SK-N-SH (cell line): ENCODE measurements around the gene PPP1R3G. TPM values are rescaled to one million over a fixed set of nuclear protein-coding genes. Genes with fewer than 3 reads are reported as not detected.

Source experiments
- CTCF ChIA-PET: fragments of 300-600, 350-600 bp; formaldehyde crosslinking; extraction: SDS; loops from one replicate; lab custom pipeline; 2021; lab: Yijun Ruan, JAX
- POLR2A ChIA-PET: fragments of 350-600 bp; sonication (Branson Sonifier 250); formaldehyde crosslinking; extraction: SDS; loops from one replicate; lab custom pipeline; 2020; ENCODE audit warnings: antibody characterized with exemption, inconsistent platforms; lab: Yijun Ruan, JAX
- DNase-seq: peaks from one replicate; pipeline ENCODE4 v3.0.0; 2012
- H2AFZ ChIP-seq: fragments of 200-600 bp; sonication (generic); 2 replicates; pipeline ENCODE4 v1.8.1; 2016; ENCODE audit warnings: antibody characterized with exemption, mild to moderate bottlenecking, low read depth
- H3F3A ChIP-seq: fragments of 200-600 bp; sonication (generic); replicated peaks from 2 replicates; pipeline ENCODE3; 2016; ENCODE audit warnings: antibody characterized with exemption, mild to moderate bottlenecking; ENCODE audit not compliant: insufficient read depth
- H3K27ac ChIP-seq, 2 experiments: fragments of 200-500 bp in 1 of 2; fragments of 200-600 bp in 1 of 2; sonication (Bioruptor generic) in 1 of 2; sonication (generic), shearing (Covaris generic) in 1 of 2; 2 replicates each; pipeline versions ENCODE4 v1.5.1 to v1.6.1; 2014 to 2016; ENCODE audit warnings: low read depth in 2 of 2, inconsistent platforms in 1 of 2, low read length in 1 of 2, mild to moderate bottlenecking in 1 of 2, mixed read lengths in 1 of 2
- H3K27me3 ChIP-seq: fragments of 200-600 bp; sonication (generic), shearing (Covaris generic); 2 replicates; pipeline ENCODE4 v1.6.1; 2016; ENCODE audit warnings: mixed run types; ENCODE audit not compliant: insufficient read depth
- H3K36me3 ChIP-seq, 2 experiments: fragments of 200-500 bp in 1 of 2; fragments of 200-600 bp in 1 of 2; sonication (Bioruptor generic) in 1 of 2; sonication (generic) in 1 of 2; replicated peaks in 1 of 2; 2 replicates each; pipeline versions ENCODE3 to v1.5.1; 2014 to 2016; ENCODE audit warnings: low read length in 1 of 2, mild to moderate bottlenecking in 1 of 2; ENCODE audit not compliant: insufficient read depth in 2 of 2, control insufficient read depth in 1 of 2
- H3K4me1 ChIP-seq, 2 experiments: fragments of 200-500 bp in 1 of 2; fragments of 200-600 bp in 1 of 2; sonication (Bioruptor generic) in 1 of 2; sonication (generic), shearing (Covaris generic) in 1 of 2; 2 replicates each; pipeline versions ENCODE4 v1.5.1 to v1.6.1; 2014 to 2016; ENCODE audit warnings: low read depth in 1 of 2, low read length in 1 of 2, mixed run types in 1 of 2; ENCODE audit not compliant: insufficient read depth in 2 of 2, control insufficient read depth in 1 of 2
- H3K4me2 ChIP-seq: fragments of 200-600 bp; sonication (generic), shearing (Covaris generic); 2 replicates; pipeline ENCODE4 v1.6.1; 2017; ENCODE audit warnings: mixed run types
- H3K4me3 ChIP-seq, 2 experiments: fragments of 200-500 bp in 1 of 2; fragments of 200-600 bp in 1 of 2; sonication (Bioruptor generic) in 1 of 2; sonication (generic), shearing (Covaris generic) in 1 of 2; 2 replicates each; pipeline versions ENCODE4 v1.5.1 to v1.8.1; 2014 to 2016; ENCODE audit warnings: low read depth in 2 of 2, inconsistent platforms in 1 of 2, low read length in 1 of 2, mild to moderate bottlenecking in 1 of 2, mixed read lengths in 1 of 2, moderate library complexity in 1 of 2
- H3K79me2 ChIP-seq: fragments of 200-600 bp; sonication (generic); 2 replicates; pipeline ENCODE4 v1.8.1; 2017; ENCODE audit warnings: mild to moderate bottlenecking; ENCODE audit not compliant: insufficient read depth
- H3K9ac ChIP-seq: fragments of 200-600 bp; sonication (generic); 2 replicates; pipeline ENCODE4 v1.6.1; 2017; ENCODE audit warnings: mixed run types
- H3K9me2 ChIP-seq: fragments of 200-600 bp; sonication (generic); 2 replicates; pipeline ENCODE4 v1.6.1; 2017; ENCODE audit warnings: mixed run types
- H3K9me3 ChIP-seq: fragments of 200-600 bp; sonication (generic); 2 replicates; pipeline ENCODE4 v1.6.1; 2017; ENCODE audit warnings: mixed run types, mild to moderate bottlenecking, moderate library complexity
- H4K20me1 ChIP-seq: fragments of 200-600 bp; sonication (generic); 2 replicates; pipeline ENCODE4 v1.6.1; 2017; ENCODE audit warnings: mild to moderate bottlenecking, mixed run types; ENCODE audit not compliant: insufficient read depth
- CHD2 ChIP-seq: fragments of 150-350 bp; IDR thresholded peaks from 2 replicates; pipeline ENCODE4 v1.6.1; 2018; ENCODE audit warnings: low read length; ENCODE audit not compliant: partially characterized antibody
- EZH2phosphoT487 ChIP-seq: fragments of 200-600 bp; sonication (generic); IDR thresholded peaks from 2 replicates; pipeline ENCODE4 v1.6.1; 2017; ENCODE audit warnings: low read depth, mixed run types, mild to moderate bottlenecking, antibody characterized with exemption, moderate library complexity, borderline replicate concordance
- FOXJ3 ChIP-seq: sonication (generic); formaldehyde crosslinking; IDR thresholded peaks from 2 replicates; pipeline ENCODE4 v1.5.1; 2020; ENCODE audit warnings: mild to moderate bottlenecking, missing genetic modification reagents
- FOXM1 ChIP-seq: IDR thresholded peaks from 2 replicates; pipeline ENCODE4 v1.4.0; 2012; ENCODE audit warnings: low read depth, mild to moderate bottlenecking
- GABPA ChIP-seq: IDR thresholded peaks from 2 replicates; pipeline ENCODE4 v1.4.0; 2012; ENCODE audit warnings: low read depth, mild to moderate bottlenecking
- GATA2 ChIP-seq: sonication (generic); formaldehyde crosslinking; IDR thresholded peaks from 2 replicates; pipeline ENCODE4 v1.5.0; 2020; ENCODE audit warnings: mild to moderate bottlenecking, missing genetic modification reagents
- MEF2A ChIP-seq: IDR thresholded peaks from 2 replicates; pipeline ENCODE4 v1.4.0; 2012; ENCODE audit warnings: low read depth, borderline replicate concordance
- MXI1 ChIP-seq: IDR thresholded peaks from 2 replicates; pipeline ENCODE4 v1.6.1; 2012; ENCODE audit warnings: mild to moderate bottlenecking, low read depth, low read length, improper control_type of control experiment
- NRF1 ChIP-seq: IDR thresholded peaks from 2 replicates; pipeline ENCODE4 v1.6.1; 2012; ENCODE audit warnings: low read depth, mild to moderate bottlenecking, low read length
- RFX5 ChIP-seq: IDR thresholded peaks from 2 replicates; pipeline ENCODE4 v1.6.1; 2012; ENCODE audit warnings: mild to moderate bottlenecking, improper control_type of control experiment, low read length
- RXRA ChIP-seq: IDR thresholded peaks from 2 replicates; pipeline ENCODE4 v1.4.0; 2012; ENCODE audit warnings: low read depth, mild to moderate bottlenecking, borderline replicate concordance
- SMC3 ChIP-seq: IDR thresholded peaks from 2 replicates; pipeline ENCODE4 v1.6.1; 2012; ENCODE audit warnings: low read depth, low read length, improper control_type of control experiment
- TAF1 ChIP-seq: IDR thresholded peaks from 2 replicates; pipeline ENCODE4 v1.6.1; 2012; ENCODE audit warnings: low read depth, mild to moderate bottlenecking, low read length, moderate library complexity, borderline replicate concordance
- WGBS: methylation state at CpG from one replicate; pipeline ENCODE4 v1.1.6; 2017; ENCODE audit warnings: low lambda C conversion rate; 5-methylcytosine and 5-hydroxymethylcytosine counted together
- polyA plus RNA-seq, 3 experiments: library from polyadenylated mRNA; depleted of rRNA; stranded (reverse); fragments of >200 nt; gene quantifications; 2 replicates each; pipeline ENCODE4 v1.2.3, GENCODE V29; 2012
- TF ChIP-seq, protein P1 (sequence below): IDR thresholded peaks from 2 replicates; pipeline ENCODE4; 2012
- TF ChIP-seq, protein P2 (sequence below): fragments of 150-350 bp; IDR thresholded peaks from 2 replicates; pipeline ENCODE4 v1.6.1; 2017; ENCODE audit warnings: antibody characterized with exemption, low read length, low read depth, borderline replicate concordance
- TF ChIP-seq, protein P3 (sequence below): IDR thresholded peaks from 2 replicates; pipeline ENCODE4 v1.4.0; 2012; ENCODE audit warnings: low read depth
- TF ChIP-seq, protein P4 (sequence below): IDR thresholded peaks from 2 replicates; pipeline ENCODE4 v1.4.0; 2012; ENCODE audit warnings: low read depth, borderline replicate concordance
- TF ChIP-seq, protein P5 (sequence below): fragments of 150-350 bp; IDR thresholded peaks from 2 replicates; pipeline ENCODE4 v1.6.1; 2016; ENCODE audit warnings: mild to moderate bottlenecking, low read depth, low read length

The PPP1R3G gene
- polyA plus RNA-seq, 1 of the 3 experiments (the other 2 are of a cell fraction) = 0.10 TPM

DNA sequence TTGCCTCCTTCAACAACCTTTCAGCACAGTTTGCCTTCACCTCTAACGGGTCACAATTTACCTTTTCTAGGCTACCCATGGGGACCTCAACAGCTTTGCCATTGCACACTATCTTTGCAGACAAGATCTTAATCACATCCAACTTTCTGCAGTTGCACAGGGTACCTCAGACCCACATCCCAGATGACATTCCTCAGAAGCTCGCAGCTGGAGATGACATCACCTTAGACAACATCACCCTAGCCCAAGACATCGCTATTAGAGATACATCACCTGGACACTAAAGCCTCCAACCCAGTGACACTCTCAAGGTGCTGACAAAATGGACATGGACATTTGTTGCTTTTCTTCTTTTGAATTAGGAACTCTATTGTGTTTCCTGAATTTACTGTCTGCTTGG, 42.7 kb upstream of the PPP1R3G start:
- TF ChIP-seq, protein P1, sequence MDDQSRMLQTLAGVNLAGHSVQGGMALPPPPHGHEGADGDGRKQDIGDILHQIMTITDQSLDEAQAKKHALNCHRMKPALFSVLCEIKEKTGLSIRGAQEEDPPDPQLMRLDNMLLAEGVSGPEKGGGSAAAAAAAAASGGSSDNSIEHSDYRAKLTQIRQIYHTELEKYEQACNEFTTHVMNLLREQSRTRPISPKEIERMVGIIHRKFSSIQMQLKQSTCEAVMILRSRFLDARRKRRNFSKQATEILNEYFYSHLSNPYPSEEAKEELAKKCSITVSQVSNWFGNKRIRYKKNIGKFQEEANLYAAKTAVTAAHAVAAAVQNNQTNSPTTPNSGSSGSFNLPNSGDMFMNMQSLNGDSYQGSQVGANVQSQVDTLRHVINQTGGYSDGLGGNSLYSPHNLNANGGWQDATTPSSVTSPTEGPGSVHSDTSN = no peak
- TF ChIP-seq, protein P2, sequence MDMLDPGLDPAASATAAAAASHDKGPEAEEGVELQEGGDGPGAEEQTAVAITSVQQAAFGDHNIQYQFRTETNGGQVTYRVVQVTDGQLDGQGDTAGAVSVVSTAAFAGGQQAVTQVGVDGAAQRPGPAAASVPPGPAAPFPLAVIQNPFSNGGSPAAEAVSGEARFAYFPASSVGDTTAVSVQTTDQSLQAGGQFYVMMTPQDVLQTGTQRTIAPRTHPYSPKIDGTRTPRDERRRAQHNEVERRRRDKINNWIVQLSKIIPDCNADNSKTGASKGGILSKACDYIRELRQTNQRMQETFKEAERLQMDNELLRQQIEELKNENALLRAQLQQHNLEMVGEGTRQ = no peak
- no peak for TF ChIP-seq EZH2phosphoT487
- TF ChIP-seq SMC3 = no peak
- TF ChIP-seq GABPA = no peak
- TF ChIP-seq RFX5 = no peak
- no peak for TF ChIP-seq MEF2A
- TF ChIP-seq, protein P3, sequence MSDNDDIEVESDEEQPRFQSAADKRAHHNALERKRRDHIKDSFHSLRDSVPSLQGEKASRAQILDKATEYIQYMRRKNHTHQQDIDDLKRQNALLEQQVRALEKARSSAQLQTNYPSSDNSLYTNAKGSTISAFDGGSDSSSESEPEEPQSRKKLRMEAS = no peak
- TF ChIP-seq MXI1 = no peak
- TF ChIP-seq RXRA = no peak
- no peak for TF ChIP-seq NRF1
- no peak for TF ChIP-seq CHD2
- no peak for TF ChIP-seq GATA2 (CRISPR knock-in tag)
- TF ChIP-seq, protein P4, sequence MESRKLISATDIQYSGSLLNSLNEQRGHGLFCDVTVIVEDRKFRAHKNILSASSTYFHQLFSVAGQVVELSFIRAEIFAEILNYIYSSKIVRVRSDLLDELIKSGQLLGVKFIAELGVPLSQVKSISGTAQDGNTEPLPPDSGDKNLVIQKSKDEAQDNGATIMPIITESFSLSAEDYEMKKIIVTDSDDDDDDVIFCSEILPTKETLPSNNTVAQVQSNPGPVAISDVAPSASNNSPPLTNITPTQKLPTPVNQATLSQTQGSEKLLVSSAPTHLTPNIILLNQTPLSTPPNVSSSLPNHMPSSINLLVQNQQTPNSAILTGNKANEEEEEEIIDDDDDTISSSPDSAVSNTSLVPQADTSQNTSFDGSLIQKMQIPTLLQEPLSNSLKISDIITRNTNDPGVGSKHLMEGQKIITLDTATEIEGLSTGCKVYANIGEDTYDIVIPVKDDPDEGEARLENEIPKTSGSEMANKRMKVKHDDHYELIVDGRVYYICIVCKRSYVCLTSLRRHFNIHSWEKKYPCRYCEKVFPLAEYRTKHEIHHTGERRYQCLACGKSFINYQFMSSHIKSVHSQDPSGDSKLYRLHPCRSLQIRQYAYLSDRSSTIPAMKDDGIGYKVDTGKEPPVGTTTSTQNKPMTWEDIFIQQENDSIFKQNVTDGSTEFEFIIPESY = no peak
- TF ChIP-seq, protein P5, sequence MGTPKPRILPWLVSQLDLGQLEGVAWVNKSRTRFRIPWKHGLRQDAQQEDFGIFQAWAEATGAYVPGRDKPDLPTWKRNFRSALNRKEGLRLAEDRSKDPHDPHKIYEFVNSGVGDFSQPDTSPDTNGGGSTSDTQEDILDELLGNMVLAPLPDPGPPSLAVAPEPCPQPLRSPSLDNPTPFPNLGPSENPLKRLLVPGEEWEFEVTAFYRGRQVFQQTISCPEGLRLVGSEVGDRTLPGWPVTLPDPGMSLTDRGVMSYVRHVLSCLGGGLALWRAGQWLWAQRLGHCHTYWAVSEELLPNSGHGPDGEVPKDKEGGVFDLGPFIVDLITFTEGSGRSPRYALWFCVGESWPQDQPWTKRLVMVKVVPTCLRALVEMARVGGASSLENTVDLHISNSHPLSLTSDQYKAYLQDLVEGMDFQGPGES = no peak
- no peak for TF ChIP-seq TAF1
- no peak for TF ChIP-seq FOXM1
- no peak for TF ChIP-seq FOXJ3 (CRISPR knock-in tag)
- TF ChIP-seq, all 33 proteins: peak for 0
- Histone ChIP-seq H3F3A (no peaks in the 10 kb centered on the region), H3K36me3 (no peaks in the 10 kb centered on the region), H3K4me2 (no peak overlapping the region), H3K27ac (no peak overlapping the region), H3K9ac (no peak overlapping the region), H3K27me3 (no peaks in the 10 kb centered on the region), H2AFZ (no peak overlapping the region), H3K4me1 (no peaks in the 10 kb centered on the region), H3K4me3 (no peak overlapping the region), H3K79me2 (no peaks in the 10 kb centered on the region), H3K9me2 (no peaks in the 10 kb centered on the region), H4K20me1 (no peaks in the 10 kb centered on the region), H3K9me3 (no peaks in the 10 kb centered on the region)
- CTCF ChIA-PET = no interaction called here
- WGBS = 89% methylated on average over 3 of the region's 3 CpGs
- DNase-seq = no peak
- POLR2A ChIA-PET = no interaction called here
